HS-27A (cell line): ENCODE results near the gene PRKCH.

ENCODE experiments used
- DNase-seq: peaks from one replicate; pipeline ENCODE4 v3.0.0-alpha.2; 2012; ENCODE audit warnings: low read depth, missing footprints

PRKCH gene

GRCh38 chr14:61532763-61533162 is 211.4 kb downstream of the PRKCH start:
- no peak for DNase-seq

- DNase-seq, result no peak
Observed at GRCh38 chr14:61533513-61534255, 212.3 kb downstream of the PRKCH start.

GRCh38 chr14:61535032-61535431 is 213.7 kb downstream of the PRKCH start:
- no peak for DNase-seq

GRCh38 chr14:61535458-61535857 is 214.1 kb downstream of the PRKCH start:
- no peak for DNase-seq

- no peak for DNase-seq
Observed at GRCh38 chr14:61536661-61537562, 215.5 kb downstream of the PRKCH start.

GRCh38 chr14:61537563-61538463 is 216.4 kb downstream of the PRKCH start:
- DNase-seq, result no peak

GRCh38 chr14:61538464-61539022 is 217.2 kb downstream of the PRKCH start:
- DNase-seq, result no peak

- no peak for DNase-seq
Observed at GRCh38 chr14:61539631-61540030, 218.3 kb downstream of the PRKCH start.

- DNase-seq, result no peak
Observed at GRCh38 chr14:61540931-61541330, 219.6 kb downstream of the PRKCH start.

- no peak for DNase-seq
Observed at GRCh38 chr14:61542848-61543790, 221.7 kb downstream of the PRKCH start.

- DNase-seq, result no peak
Observed at GRCh38 chr14:61543946-61544345, 222.6 kb downstream of the PRKCH start.

GRCh38 chr14:61544448-61545330 is 223.3 kb downstream of the PRKCH start:
- no peak for DNase-seq

GRCh38 chr14:61545726-61546455 is 224.5 kb downstream of the PRKCH start:
- no peak for DNase-seq

- no peak for DNase-seq
Observed at GRCh38 chr14:61547186-61548069, 226.0 kb downstream of the PRKCH start.

- no peak for DNase-seq
Observed at GRCh38 chr14:61549425-61549824, 228.0 kb downstream of the PRKCH start.

- DNase-seq, result no peak
Observed at GRCh38 chr14:61551384-61551783, 230.0 kb downstream of the PRKCH start.

- DNase-seq, result no peak
Observed at GRCh38 chr14:61552241-61552640, 230.9 kb downstream of the PRKCH start.
